Body of pancreas (tissue), 4 donors: ENCODE measurements around the gene WNT6.

Source experiments
- CTCF ChIP-seq, 7 experiments: fragments of 450-650 bp in 4 of 7; fragments of 200-600 bp in 3 of 7; sonication (generic) in 3 of 7; IDR thresholded peaks; one replicate each; pipeline ENCODE4 v1.5.1; 2016 to 2019; ENCODE audit warnings: antibody characterized with exemption in 7 of 7
- POLR2A ChIP-seq, 3 donors: fragments of 450-650 bp; IDR thresholded peaks; one replicate each; pipeline ENCODE4 v1.6.1; 2016; ENCODE audit warnings: antibody characterized with exemption in 3 of 3, mild to moderate bottlenecking in 2 of 3

- TF ChIP-seq CTCF (IDR thresholded peaks at IDR 0.05) = no peak
- TF ChIP-seq POLR2A (IDR thresholded peaks at IDR 0.05) = no peak
Measured at GRCh38 chr2:218883491-218884490, 24.2 kb downstream of the WNT6 start.
